ENCODE data around the gene SPOCK2.

GRCh38 chr10:72107325-72108003 lies 19.1 kb upstream of the SPOCK2 start:
- TF ChIP-seq CTCF (IDR thresholded peaks at IDR 0.05; ENCODE audit: poor library complexity, severe bottlenecking) (no peak), EZH2 (IDR thresholded peaks at IDR 0.05; ENCODE audit: borderline replicate concordance, insufficient read depth, low read length, poor library complexity, severe bottlenecking) (no peak), POLR2AphosphoS5 (IDR thresholded peaks at IDR 0.05) (no peak), TAF1 (IDR thresholded peaks at IDR 0.05; ENCODE audit: low read depth) (no peak), EP300 (conservative IDR thresholded peaks at IDR 0.05; ENCODE audit: poor library complexity, severe bottlenecking) (no peak), RAD21 (conservative IDR thresholded peaks at IDR 0.05) (no peak), MXI1 (conservative IDR thresholded peaks at IDR 0.05; ENCODE audit: poor library complexity, severe bottlenecking) (no peak), REST (IDR thresholded peaks at IDR 0.05; ENCODE audit: borderline replicate concordance) (no peak), SMC3 (conservative IDR thresholded peaks at IDR 0.05; ENCODE audit: poor library complexity) (no peak)
